SU-DHL-6 (cell line): ENCODE measurements around the gene LRRC53.

Experiments
- H2AFZ ChIP-seq: fragments of 200-600 bp; sonication (generic); 2 replicates; pipeline ENCODE4 v1.6.1; 2014; ENCODE audit warnings: low read depth, mild to moderate bottlenecking, moderate library complexity, mixed read lengths, antibody characterized with exemption, low read length; ENCODE audit not compliant: severe bottlenecking
- H3F3A ChIP-seq: fragments of 200-600 bp; shearing (Covaris generic); 2 replicates; pipeline ENCODE4 v1.6.0; 2016; ENCODE audit warnings: antibody characterized with exemption, mild to moderate bottlenecking; ENCODE audit not compliant: insufficient read depth
- H3K27ac ChIP-seq: fragments of 200-600 bp; sonication (generic); 2 replicates; pipeline ENCODE4 v1.5.1; 2016; ENCODE audit warnings: low read depth, mild to moderate bottlenecking, low read length, moderate library complexity, mixed read lengths
- H3K27me3 ChIP-seq: fragments of 200-600 bp; sonication (generic), shearing (Covaris generic); 2 replicates; pipeline ENCODE4 v1.6.0; 2014; ENCODE audit warnings: mild to moderate bottlenecking, low read length
- H3K36me3 ChIP-seq: fragments of 200-600 bp; sonication (generic); 2 replicates; pipeline ENCODE4 v1.6.1; 2014; ENCODE audit warnings: mild to moderate bottlenecking, low read length, mixed read lengths
- H3K4me2 ChIP-seq: fragments of 300-600, 200-600 bp; shearing (Covaris generic), sonication (generic); 2 replicates; pipeline ENCODE4 v1.6.0; 2014; ENCODE audit warnings: low read length, low read depth, mild to moderate bottlenecking; ENCODE audit not compliant: poor library complexity, severe bottlenecking
- H3K4me3 ChIP-seq: fragments of 200-600 bp; sonication (generic); 2 replicates; pipeline ENCODE4 v1.5.1; 2014; ENCODE audit warnings: antibody characterized with exemption, low read length, mild to moderate bottlenecking, mixed read lengths; ENCODE audit not compliant: insufficient read depth, poor library complexity, severe bottlenecking
- H3K79me2 ChIP-seq: fragments of 200-600 bp; sonication (generic); 2 replicates; pipeline ENCODE4 v1.6.1; 2014; ENCODE audit warnings: mild to moderate bottlenecking, low read length, moderate library complexity; ENCODE audit not compliant: insufficient read depth
- H3K9ac ChIP-seq: fragments of 200-600 bp; sonication (generic); 2 replicates; pipeline ENCODE4 v1.7.0; 2014; ENCODE audit warnings: mild to moderate bottlenecking, low read length
- H3K9me2 ChIP-seq: fragments of 200-600 bp; sonication (generic); replicated peaks from 2 replicates; pipeline ENCODE4 v1.6.1; 2014; ENCODE audit warnings: low read length; ENCODE audit not compliant: insufficient read depth
- H3K9me3 ChIP-seq: fragments of 200-600 bp; sonication (generic); 2 replicates; pipeline ENCODE4 v1.6.1; 2014; ENCODE audit warnings: low read length, mixed read lengths; ENCODE audit not compliant: insufficient read depth
- H4K20me1 ChIP-seq: fragments of 200-600 bp; sonication (generic); 2 replicates; pipeline ENCODE4 v1.6.1; 2014; ENCODE audit warnings: low read depth, mild to moderate bottlenecking, antibody characterized with exemption, low read length, moderate library complexity, mixed read lengths
- EZH2phosphoT487 ChIP-seq: fragments of 200-600 bp; sonication (generic), shearing (Covaris generic); conservative IDR thresholded peaks from 2 replicates; pipeline ENCODE4 v1.6.1; 2018; ENCODE audit warnings: mild to moderate bottlenecking, antibody characterized with exemption, low read length, moderate library complexity, mixed read lengths
- TF ChIP-seq, protein P1 (sequence below): fragments of 200-600 bp; sonication (generic); IDR thresholded peaks from one replicate; pipeline ENCODE4 v1.5.1; 2017; ENCODE audit warnings: antibody characterized with exemption, mild to moderate bottlenecking, low read length, moderate library complexity; ENCODE audit not compliant: insufficient read depth, poor library complexity, severe bottlenecking

LRRC53 gene

DNA sequence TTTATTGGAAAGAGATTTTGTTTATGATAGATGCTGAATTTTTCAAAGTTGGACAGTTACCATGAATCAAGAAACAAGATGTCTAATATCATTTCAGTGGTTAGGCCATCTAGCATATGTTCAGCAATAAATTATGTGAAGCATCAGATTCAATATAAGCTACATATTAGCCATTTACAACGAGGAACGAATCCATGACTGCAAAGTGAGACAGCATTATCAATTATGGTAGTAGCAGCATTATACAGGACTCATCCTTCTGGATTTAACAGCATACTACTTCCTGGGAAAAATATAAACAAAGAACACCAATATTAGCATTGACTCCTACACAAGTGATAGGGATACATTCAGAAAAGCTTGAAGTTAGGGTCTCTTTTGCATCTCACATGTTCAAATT is 59.1 kb downstream of the LRRC53 start:
- Histone ChIP-seq H2AFZ (no peak overlapping the region), H3K9me3 (no peaks in the 10 kb centered on the region), H3K36me3 (no peaks in the 10 kb centered on the region), H3K27me3 (no peaks in the 10 kb centered on the region), H3K4me3 (no peak overlapping the region), H4K20me1 (no peaks in the 10 kb centered on the region), H3K27ac (no peak overlapping the region), H3K79me2 (no peaks in the 10 kb centered on the region), H3K9me2 (no peaks in the 10 kb centered on the region), H3K9ac (no peak overlapping the region), H3K4me2 (no peak overlapping the region), H3F3A (no peaks in the 10 kb centered on the region)
- TF ChIP-seq EZH2phosphoT487: no peak
- TF ChIP-seq, protein P1, sequence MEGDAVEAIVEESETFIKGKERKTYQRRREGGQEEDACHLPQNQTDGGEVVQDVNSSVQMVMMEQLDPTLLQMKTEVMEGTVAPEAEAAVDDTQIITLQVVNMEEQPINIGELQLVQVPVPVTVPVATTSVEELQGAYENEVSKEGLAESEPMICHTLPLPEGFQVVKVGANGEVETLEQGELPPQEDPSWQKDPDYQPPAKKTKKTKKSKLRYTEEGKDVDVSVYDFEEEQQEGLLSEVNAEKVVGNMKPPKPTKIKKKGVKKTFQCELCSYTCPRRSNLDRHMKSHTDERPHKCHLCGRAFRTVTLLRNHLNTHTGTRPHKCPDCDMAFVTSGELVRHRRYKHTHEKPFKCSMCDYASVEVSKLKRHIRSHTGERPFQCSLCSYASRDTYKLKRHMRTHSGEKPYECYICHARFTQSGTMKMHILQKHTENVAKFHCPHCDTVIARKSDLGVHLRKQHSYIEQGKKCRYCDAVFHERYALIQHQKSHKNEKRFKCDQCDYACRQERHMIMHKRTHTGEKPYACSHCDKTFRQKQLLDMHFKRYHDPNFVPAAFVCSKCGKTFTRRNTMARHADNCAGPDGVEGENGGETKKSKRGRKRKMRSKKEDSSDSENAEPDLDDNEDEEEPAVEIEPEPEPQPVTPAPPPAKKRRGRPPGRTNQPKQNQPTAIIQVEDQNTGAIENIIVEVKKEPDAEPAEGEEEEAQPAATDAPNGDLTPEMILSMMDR: no peak

DNA sequence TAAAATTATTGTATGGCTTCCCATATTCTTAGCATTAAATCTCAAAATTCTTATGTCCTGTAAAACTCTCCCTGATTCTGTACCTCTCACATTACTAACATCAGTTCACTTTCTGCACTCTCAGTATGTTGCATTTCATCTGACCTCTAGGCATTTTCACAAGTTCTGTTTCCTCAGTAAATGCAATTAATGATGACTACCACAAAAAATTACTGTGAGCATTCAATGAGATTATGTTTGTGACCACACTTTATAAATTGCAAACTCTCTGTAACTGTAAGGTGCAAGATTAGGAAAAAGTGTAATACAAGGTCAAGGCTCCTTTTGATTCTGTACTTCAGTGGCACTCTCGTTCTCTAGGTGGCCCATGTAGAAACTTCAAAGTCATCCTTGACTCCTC is 60.4 kb downstream of the LRRC53 start:
- Histone ChIP-seq H4K20me1 (no peaks in the 10 kb centered on the region), H3K4me2 (no peak overlapping the region), H3K4me3 (no peak overlapping the region), H3K27ac (no peak overlapping the region), H2AFZ (no peak overlapping the region), H3K9me2 (no peaks in the 10 kb centered on the region), H3F3A (no peaks in the 10 kb centered on the region), H3K9ac (no peak overlapping the region), H3K27me3 (no peaks in the 10 kb centered on the region), H3K36me3 (no peaks in the 10 kb centered on the region), H3K9me3 (no peaks in the 10 kb centered on the region), H3K79me2 (no peaks in the 10 kb centered on the region)
- TF ChIP-seq EZH2phosphoT487: no peak

GRCh38 chr1:74437035-74437434 is 75.4 kb downstream of the LRRC53 start:
- Histone ChIP-seq H2AFZ (no peak overlapping the region), H3K27ac (no peak overlapping the region), H3K4me2 (no peak overlapping the region), H3K27me3 (no peaks in the 10 kb centered on the region), H3F3A (no peaks in the 10 kb centered on the region), H3K36me3 (no peaks in the 10 kb centered on the region), H3K9me3 (no peaks in the 10 kb centered on the region), H3K4me3 (no peak overlapping the region), H3K79me2 (no peaks in the 10 kb centered on the region), H4K20me1 (no peaks in the 10 kb centered on the region), H3K9me2 (no peaks in the 10 kb centered on the region), H3K9ac (no peak overlapping the region)
- TF ChIP-seq EZH2phosphoT487: no peak

GRCh38 chr1:74436078-74436477 is 76.3 kb downstream of the LRRC53 start:
- Histone ChIP-seq H3K9me2 (no peaks in the 10 kb centered on the region), H3F3A (no peaks in the 10 kb centered on the region), H3K79me2 (no peaks in the 10 kb centered on the region), H3K27ac (no peak overlapping the region), H3K36me3 (no peaks in the 10 kb centered on the region), H3K9ac (no peak overlapping the region), H3K4me2 (no peak overlapping the region), H4K20me1 (no peaks in the 10 kb centered on the region), H3K27me3 (no peaks in the 10 kb centered on the region), H3K4me3 (no peak overlapping the region), H2AFZ (no peak overlapping the region), H3K9me3 (no peaks in the 10 kb centered on the region)
- TF ChIP-seq EZH2phosphoT487: no peak
- TF ChIP-seq, protein P1: no peak
